Left lung (tissue), 10 donors: ENCODE results near the gene CSNK1A1. TPM values are rescaled to one million over a fixed set of nuclear protein-coding genes. Genes with fewer than 3 reads are reported as not detected.

Source experiments
- ATAC-seq: fragments of 200-7000 bp; cut with Tn5 transposase; one replicate; pipeline ENCODE4 v1.9.1; 2020; ENCODE audit warnings: moderate library complexity
- DNase-seq, 4 donors: peaks; one replicate each; pipeline ENCODE4 v3.0.0-alpha.2; 2013 to 2020
- H3K27ac ChIP-seq, 2 donors: fragments of 200-600 bp; sonication (generic) in 1 of 2; one replicate each; pipeline versions ENCODE4 v1.5.0 to v1.8.0; 2020 to 2021
- H3K27me3 ChIP-seq, 2 donors: fragments of 200-600 bp; sonication (generic) in 1 of 2; one replicate each; pipeline versions ENCODE4 v1.5.0 to v1.8.0; 2020 to 2021
- H3K36me3 ChIP-seq, 2 donors: fragments of 200-600 bp; sonication (generic) in 1 of 2; one replicate each; pipeline versions ENCODE4 v1.5.0 to v1.8.0; 2020 to 2021
- H3K4me1 ChIP-seq, 2 donors: fragments of 200-600 bp; one replicate each; pipeline ENCODE4 v1.8.0; 2021
- H3K4me3 ChIP-seq, 2 donors: fragments of 200-600 bp; sonication (generic) in 1 of 2; one replicate each; pipeline versions ENCODE4 v1.5.0 to v1.8.0; 2020 to 2021; ENCODE audit warnings: mild to moderate bottlenecking in 1 of 2
- H3K9me3 ChIP-seq, 2 donors: fragments of 200-600 bp; sonication (generic) in 1 of 2; one replicate each; pipeline versions ENCODE4 v1.5.0 to v1.8.0; 2020 to 2021
- intact Hi-C, 2 donors: fragments of 100-400 bp; cut with DNase I; formaldehyde crosslinking; loops; one replicate each; pipeline versions ENCODE4 v1.11.2 to v1.14.2; 2022
- polyA plus RNA-seq, 6 donors: library from polyadenylated mRNA; unstranded; fragments of 120-200 nt; gene quantifications; one replicate each; pipeline ENCODE4 v1.2.1, GENCODE V29; 2013; ENCODE audit not compliant: insufficient read length in 6 of 6
- total RNA-seq, 2 donors: library from RNA; stranded (reverse); fragmentation: NEBNext Ultra II Directional; extraction: Animal tissue kit (Norgen Biotek cat#: 25700); gene quantifications; one replicate each; pipeline ENCODE4 v1.2.1, GENCODE V29; 2021
- TF ChIP-seq, protein P1 (sequence below), 2 donors: fragments of 200-600 bp; sonication (generic) in 1 of 2; IDR thresholded peaks; one replicate each; pipeline versions ENCODE4 v1.5.0 to v1.8.0; 2021; ENCODE audit warnings: antibody characterized with exemption in 2 of 2
- donor health status: DM: no; HTN: yes; CAD: no.
- donor health status: DM: no; HTN: no; CAD: no.

CSNK1A1 gene
- total and polyA plus RNA-seq, 8 donors = 196 to 218 (median 205) TPM

DNA sequence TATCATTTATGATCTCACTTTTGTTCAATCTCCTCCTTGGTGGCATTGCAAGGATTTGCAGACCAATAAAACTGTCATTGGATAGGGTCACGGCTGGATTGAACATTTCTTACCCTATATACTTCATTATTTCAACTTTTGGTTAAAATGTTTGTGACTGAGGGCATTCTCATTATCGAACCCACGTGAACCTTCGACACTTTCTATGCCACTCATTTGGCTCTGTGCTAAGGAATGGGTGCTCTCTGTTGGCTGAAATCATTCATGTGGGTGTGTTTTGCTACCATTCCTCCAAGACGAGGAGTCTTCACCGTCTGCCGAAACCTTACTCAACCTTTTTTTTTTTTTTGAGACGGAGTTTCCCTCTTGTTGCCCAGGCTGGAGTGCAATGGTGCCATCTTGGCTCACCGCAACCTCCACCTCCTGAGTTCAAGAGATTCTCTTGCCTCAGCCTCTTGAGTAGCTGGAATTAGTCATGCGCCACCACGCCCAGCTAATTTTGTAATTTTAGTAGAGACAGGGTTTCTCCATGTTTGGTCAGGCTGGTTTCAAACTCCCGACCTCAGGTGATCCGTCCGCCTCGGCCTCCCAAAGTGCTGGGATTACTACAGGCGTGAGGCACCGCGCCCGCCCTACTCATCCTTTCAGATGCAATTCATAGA lies 62.5 kb downstream of the CSNK1A1 start:
- Histone ChIP-seq H3K4me3 (no peak overlapping the region), H3K27ac (peak overlapping the region; percentile 21 to 86), H3K4me1 (peaks cover 22 to 35% of the 10 kb centered on the region in 2 donors), H3K27me3 (no peaks in the 10 kb centered on the region), H3K9me3 (no peaks in the 10 kb centered on the region), H3K36me3 (peaks cover 0 to 15% of the 10 kb centered on the region in 2 donors)
- TF ChIP-seq, protein P1, sequence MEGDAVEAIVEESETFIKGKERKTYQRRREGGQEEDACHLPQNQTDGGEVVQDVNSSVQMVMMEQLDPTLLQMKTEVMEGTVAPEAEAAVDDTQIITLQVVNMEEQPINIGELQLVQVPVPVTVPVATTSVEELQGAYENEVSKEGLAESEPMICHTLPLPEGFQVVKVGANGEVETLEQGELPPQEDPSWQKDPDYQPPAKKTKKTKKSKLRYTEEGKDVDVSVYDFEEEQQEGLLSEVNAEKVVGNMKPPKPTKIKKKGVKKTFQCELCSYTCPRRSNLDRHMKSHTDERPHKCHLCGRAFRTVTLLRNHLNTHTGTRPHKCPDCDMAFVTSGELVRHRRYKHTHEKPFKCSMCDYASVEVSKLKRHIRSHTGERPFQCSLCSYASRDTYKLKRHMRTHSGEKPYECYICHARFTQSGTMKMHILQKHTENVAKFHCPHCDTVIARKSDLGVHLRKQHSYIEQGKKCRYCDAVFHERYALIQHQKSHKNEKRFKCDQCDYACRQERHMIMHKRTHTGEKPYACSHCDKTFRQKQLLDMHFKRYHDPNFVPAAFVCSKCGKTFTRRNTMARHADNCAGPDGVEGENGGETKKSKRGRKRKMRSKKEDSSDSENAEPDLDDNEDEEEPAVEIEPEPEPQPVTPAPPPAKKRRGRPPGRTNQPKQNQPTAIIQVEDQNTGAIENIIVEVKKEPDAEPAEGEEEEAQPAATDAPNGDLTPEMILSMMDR (IDR thresholded peaks at IDR 0.05) = no peak
- intact Hi-C loops = no loop called here
- peak in 1 of 4 donors; percentile 53 for DNase-seq
- peak; percentile 5 for ATAC-seq

DNA sequence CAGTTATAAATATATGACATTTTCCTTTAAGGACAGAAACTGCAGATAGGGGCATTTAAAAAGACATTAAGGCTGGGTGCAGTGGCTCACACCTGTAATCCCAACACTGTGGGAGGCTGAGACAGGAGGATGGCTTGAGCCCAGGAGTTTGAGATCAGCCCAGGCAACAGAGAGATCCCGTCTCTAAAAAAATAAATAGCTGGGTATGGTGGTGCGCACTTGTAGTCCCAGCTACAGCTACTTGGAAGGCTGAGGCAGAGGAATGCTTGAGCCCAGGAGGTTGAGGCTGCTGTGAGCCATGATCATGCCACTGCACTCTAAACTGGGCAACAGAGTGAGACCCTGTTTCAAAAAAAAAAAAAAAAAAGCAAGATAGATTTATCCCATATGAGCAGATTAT lies 63.6 kb downstream of the CSNK1A1 start:
- Histone ChIP-seq H3K36me3 (peaks cover 0 to 4% of the 10 kb centered on the region in 2 donors), H3K9me3 (no peaks in the 10 kb centered on the region), H3K27ac (peak overlapping the region; percentile 81 to 86), H3K4me1 (peaks cover 22 to 35% of the 10 kb centered on the region in 2 donors), H3K27me3 (no peaks in the 10 kb centered on the region), H3K4me3 (no peak overlapping the region)
- TF ChIP-seq, protein P1 (IDR thresholded peaks at IDR 0.05) = no peak
- intact Hi-C loops = no loop called here
- DNase-seq = no peak
- no peak for ATAC-seq

DNA sequence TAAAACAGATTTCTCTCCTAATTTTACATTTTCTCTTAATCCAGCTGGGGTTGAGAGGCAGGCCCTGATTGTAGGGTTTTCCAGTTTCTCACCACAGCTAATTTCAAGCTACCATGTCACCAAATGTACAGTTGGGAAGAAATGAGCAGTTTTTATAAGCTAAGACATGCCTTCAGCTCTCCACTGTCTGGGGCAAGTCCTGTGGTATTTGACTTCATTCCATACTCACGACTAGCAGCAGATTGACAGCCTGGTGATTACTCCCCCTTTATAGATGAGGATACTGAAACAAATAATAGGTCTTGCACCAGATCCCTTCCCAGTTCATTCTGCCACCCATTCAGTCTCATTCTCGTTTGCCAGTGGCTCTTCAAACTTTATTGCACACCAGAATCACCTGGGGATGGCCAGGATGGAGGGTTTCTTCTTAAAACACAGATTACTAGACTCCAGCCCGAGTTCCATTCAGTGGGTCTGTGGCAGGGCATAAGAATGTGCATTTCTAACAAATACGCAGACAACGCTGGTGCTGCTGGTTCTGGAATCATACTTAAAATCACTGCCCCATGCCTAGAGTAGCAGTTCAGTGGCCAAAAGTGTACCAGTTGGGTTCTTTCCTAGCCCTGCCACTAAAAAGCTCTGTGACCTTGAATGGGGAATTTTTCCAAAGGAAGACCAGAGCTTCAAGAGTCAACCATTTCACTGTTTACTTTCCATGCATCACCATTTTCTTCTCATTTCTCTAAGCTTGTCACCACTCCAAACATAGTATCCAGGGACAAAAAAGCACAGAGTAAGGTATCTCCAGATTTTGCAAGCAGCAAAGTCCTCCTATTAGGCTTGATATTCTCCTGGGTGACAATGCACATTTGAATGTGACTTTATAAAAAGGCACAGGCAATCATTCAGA lies 64.3 kb downstream of the CSNK1A1 start:
- H3K4me1 ChIP-seq = peaks cover 22 to 35% of the 10 kb centered on the region in 2 donors
- DNase-seq (no peak), ATAC-seq (no peak)
- no peaks in the 10 kb centered on the region for H3K9me3 ChIP-seq
- H3K27me3 ChIP-seq = no peaks in the 10 kb centered on the region
- TF ChIP-seq, protein P1 (IDR thresholded peaks at IDR 0.05) = no peak
- H3K4me3 ChIP-seq = no peak overlapping the region
- no peaks in the 10 kb centered on the region for H3K36me3 ChIP-seq
- H3K27ac ChIP-seq = peak overlapping the region; percentile 81 to 86
- intact Hi-C loops = no loop called here

DNA sequence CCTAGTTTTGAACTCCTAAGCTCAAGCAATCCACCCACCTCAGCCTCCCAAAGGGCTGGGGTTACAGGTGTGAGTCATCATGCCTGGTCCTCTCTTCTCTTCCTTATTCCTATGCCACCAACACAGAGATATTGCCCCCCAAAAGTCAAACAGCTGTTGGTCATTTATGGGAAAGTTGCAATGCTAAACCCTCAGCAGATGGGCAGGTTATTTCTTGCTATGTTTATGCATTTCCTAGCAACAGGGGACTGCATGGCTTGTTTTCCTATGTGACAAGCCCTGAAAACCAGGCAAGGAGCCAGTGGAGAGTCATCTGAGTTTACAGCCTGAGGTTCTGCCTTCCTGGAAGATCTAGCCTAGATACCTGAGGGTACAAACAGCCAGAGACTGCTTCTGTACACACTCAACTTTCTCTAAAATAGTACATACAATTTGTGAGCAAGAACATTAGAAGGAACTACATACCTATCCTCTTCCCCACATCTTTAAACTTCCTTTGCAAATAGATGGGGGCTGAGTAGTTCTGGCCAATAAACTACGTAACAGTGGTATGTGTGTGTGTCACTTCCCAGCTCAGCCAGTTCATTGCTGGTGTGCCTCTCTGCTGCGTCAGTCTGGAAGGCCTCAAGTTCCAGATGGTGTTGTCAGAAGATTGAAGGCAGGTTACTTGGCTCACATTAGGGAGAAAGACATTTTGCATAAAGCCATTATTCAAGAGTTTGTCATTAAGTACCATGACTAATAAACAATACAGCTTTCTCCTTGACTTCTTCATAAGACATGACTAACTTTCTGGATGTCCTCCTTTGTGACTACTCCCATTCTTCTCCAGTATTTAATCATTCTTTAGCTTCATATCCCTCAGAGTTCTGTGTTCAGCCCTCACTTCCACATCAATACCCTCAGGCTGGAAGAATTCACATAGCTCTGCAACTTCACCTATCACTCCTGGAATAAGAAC lies 65.3 kb downstream of the CSNK1A1 start:
- Histone ChIP-seq H3K27me3 (no peaks in the 10 kb centered on the region), H3K27ac (peak overlapping the region; percentile 81 to 86), H3K4me3 (no peak overlapping the region), H3K9me3 (no peaks in the 10 kb centered on the region), H3K4me1 (peaks cover 22 to 35% of the 10 kb centered on the region in 2 donors), H3K36me3 (no peaks in the 10 kb centered on the region)
- ATAC-seq (peak; percentile 76), DNase-seq (peak in 3 of 4 donors; percentile 77 to 89 (median 81))
- intact Hi-C loops = no loop called here
- TF ChIP-seq, protein P1 (IDR thresholded peaks at IDR 0.05) = no peak
